ENCODE measurements around the gene CDKL1. TPM values are rescaled to one million over a fixed set of nuclear protein-coding genes. Genes with fewer than 3 reads are reported as not detected.

Gene CDKL1
- polyA plus RNA-seq, 2 of the 4 experiments (the other 2 are of a cell fraction), result 10.2 to 11.0 TPM

DNA sequence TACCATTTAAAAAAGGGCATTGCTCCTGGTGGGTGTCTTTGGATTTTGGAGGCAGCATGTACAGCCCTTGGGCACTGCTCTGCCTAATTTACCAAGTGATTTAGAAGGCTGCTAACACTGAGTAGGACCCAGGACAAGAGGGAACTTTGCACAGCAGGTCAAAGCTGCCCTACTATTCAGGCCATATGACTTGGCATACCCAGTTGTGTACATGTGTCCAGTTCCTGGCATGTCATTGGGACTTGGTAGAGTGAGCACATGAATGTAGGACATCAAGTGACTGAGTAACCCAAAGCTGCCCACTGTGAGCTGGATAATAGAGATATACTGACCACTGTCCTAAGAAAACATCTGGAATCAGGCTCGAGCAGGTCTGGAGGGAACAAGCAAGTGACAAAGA, 15.7 kb downstream of the CDKL1 start:
- Histone ChIP-seq H3K4me3 (no peak overlapping the region), H3K4me1 (peaks cover 6% of the 10 kb centered on the region; the same call in 2 of the 3 replicates), H3K27ac (no peak overlapping the region), H3K4me2 (no peak overlapping the region), H3K9me3 (no peaks in the 10 kb centered on the region)
- DNase-seq (ENCODE audit: low read depth in 1 of 2, low spot score in 1 of 2) (no peak), FAIRE-seq (no peak), ATAC-seq (no peak)
- ChIA-PET CTCF (interaction anchor here (1.3 kb wide), 1 partner anchor 12 kb away, joined by 3 read pairs; no protein-coding TSS in a partner anchor), POLR2A (no interaction called here)
- whole genome bisulfite sequencing (ENCODE audit: missing lambda C conversion rate), result 94% methylated on average over 1 of the region's 1 CpG
- no peak for TF ChIP-seq TP53 (CRISPR knock-in tag; IDR thresholded peaks at IDR 0.05)
- TF ChIP-seq POLR2A (IDR thresholded peaks at IDR 0.05; ENCODE audit: low read length), result no peak
- no peak for TF ChIP-seq CHD4 (IDR thresholded peaks at IDR 0.05; ENCODE audit: borderline replicate concordance)
- no peak for TF ChIP-seq HOXB5 (CRISPR knock-in tag; IDR thresholded peaks at IDR 0.05)
- TF ChIP-seq CBX2 (IDR thresholded peaks at IDR 0.05; ENCODE audit: borderline replicate concordance, low read depth), result no peak
- TF ChIP-seq SREBF2 (IDR thresholded peaks at IDR 0.05), result no peak
- no peak for TF ChIP-seq GATA3 (IDR thresholded peaks at IDR 0.05; ENCODE audit: borderline replicate concordance)
- TF ChIP-seq, protein P1, sequence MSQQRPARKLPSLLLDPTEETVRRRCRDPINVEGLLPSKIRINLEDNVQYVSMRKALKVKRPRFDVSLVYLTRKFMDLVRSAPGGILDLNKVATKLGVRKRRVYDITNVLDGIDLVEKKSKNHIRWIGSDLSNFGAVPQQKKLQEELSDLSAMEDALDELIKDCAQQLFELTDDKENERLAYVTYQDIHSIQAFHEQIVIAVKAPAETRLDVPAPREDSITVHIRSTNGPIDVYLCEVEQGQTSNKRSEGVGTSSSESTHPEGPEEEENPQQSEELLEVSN (IDR thresholded peaks at IDR 0.05; ENCODE audit: borderline replicate concordance, low read depth), result no peak
- TF ChIP-seq ZSCAN20 (CRISPR knock-in tag; IDR thresholded peaks at IDR 0.05), result no peak
- TF ChIP-seq RARB (CRISPR knock-in tag; IDR thresholded peaks at IDR 0.05), result no peak
- TF ChIP-seq KDM1A (IDR thresholded peaks at IDR 0.05; ENCODE audit: low read depth), result no peak
- TF ChIP-seq NR3C1 (IDR thresholded peaks at IDR 0.05), result no peak
- TF ChIP-seq RNF2 (IDR thresholded peaks at IDR 0.05; ENCODE audit: borderline replicate concordance, low read depth), result no peak

DNA sequence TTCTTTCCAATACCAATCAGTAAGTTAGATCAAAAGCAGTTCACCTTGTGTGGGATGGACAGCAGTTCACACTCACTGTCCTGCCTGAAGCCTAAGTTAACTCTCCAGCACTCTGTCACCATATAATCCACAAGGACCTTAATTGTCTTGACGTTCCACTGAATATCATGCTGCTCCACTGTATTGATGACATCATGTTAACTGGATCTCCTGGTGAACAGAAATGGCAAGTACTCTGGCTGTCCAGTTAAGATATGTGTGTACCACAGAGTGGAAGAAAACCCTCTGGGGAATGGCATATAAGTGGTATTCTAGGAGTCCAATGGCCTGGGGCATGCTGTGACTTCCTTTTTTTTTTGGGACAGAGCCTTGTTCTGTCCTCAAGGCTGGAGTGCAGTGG, 16.2 kb downstream of the CDKL1 start:
- TF ChIP-seq, protein P2, sequence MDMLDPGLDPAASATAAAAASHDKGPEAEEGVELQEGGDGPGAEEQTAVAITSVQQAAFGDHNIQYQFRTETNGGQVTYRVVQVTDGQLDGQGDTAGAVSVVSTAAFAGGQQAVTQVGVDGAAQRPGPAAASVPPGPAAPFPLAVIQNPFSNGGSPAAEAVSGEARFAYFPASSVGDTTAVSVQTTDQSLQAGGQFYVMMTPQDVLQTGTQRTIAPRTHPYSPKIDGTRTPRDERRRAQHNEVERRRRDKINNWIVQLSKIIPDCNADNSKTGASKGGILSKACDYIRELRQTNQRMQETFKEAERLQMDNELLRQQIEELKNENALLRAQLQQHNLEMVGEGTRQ (IDR thresholded peaks at IDR 0.05), result no peak
- TF ChIP-seq SMC3 (IDR thresholded peaks at IDR 0.05) (no peak), RFX5 (IDR thresholded peaks at IDR 0.05) (no peak), TP53 (CRISPR knock-in tag; IDR thresholded peaks at IDR 0.05) (no peak), HEYL (CRISPR knock-in tag; IDR thresholded peaks at IDR 0.05) (no peak), CBX2 (IDR thresholded peaks at IDR 0.05; ENCODE audit: borderline replicate concordance, low read depth) (no peak), ZNF302 (CRISPR knock-in tag; IDR thresholded peaks at IDR 0.05) (no peak)

DNA sequence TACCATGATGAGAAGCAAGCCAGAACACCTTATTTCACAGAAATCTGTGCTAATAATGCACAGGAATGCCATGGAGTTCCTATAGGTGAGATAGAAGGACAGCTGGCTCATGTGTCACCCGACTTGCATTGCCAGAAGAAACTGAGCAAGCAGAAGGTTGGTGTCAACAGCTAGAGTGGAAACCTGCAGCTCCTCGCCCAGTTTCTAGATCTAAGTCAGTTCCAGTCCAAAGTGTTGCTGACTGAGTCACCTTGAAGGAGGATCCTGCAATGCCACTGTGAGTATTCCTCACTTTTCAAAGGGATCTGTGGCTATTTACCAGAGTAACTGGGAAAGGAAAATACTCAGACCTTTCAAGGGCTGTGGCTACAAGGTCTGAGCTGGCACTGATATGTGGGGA, 17.1 kb downstream of the CDKL1 start:
- no peak for FAIRE-seq
- TF ChIP-seq RFX5 (IDR thresholded peaks at IDR 0.05), result no peak
- TF ChIP-seq GATA3 (IDR thresholded peaks at IDR 0.05; ENCODE audit: borderline replicate concordance), result no peak
- TF ChIP-seq, protein P3, sequence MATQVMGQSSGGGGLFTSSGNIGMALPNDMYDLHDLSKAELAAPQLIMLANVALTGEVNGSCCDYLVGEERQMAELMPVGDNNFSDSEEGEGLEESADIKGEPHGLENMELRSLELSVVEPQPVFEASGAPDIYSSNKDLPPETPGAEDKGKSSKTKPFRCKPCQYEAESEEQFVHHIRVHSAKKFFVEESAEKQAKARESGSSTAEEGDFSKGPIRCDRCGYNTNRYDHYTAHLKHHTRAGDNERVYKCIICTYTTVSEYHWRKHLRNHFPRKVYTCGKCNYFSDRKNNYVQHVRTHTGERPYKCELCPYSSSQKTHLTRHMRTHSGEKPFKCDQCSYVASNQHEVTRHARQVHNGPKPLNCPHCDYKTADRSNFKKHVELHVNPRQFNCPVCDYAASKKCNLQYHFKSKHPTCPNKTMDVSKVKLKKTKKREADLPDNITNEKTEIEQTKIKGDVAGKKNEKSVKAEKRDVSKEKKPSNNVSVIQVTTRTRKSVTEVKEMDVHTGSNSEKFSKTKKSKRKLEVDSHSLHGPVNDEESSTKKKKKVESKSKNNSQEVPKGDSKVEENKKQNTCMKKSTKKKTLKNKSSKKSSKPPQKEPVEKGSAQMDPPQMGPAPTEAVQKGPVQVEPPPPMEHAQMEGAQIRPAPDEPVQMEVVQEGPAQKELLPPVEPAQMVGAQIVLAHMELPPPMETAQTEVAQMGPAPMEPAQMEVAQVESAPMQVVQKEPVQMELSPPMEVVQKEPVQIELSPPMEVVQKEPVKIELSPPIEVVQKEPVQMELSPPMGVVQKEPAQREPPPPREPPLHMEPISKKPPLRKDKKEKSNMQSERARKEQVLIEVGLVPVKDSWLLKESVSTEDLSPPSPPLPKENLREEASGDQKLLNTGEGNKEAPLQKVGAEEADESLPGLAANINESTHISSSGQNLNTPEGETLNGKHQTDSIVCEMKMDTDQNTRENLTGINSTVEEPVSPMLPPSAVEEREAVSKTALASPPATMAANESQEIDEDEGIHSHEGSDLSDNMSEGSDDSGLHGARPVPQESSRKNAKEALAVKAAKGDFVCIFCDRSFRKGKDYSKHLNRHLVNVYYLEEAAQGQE (IDR thresholded peaks at IDR 0.05), result no peak
- TF ChIP-seq CHD4 (IDR thresholded peaks at IDR 0.05; ENCODE audit: borderline replicate concordance), result no peak
- no peak for TF ChIP-seq CEBPB (IDR thresholded peaks at IDR 0.05)
- TF ChIP-seq CHD2 (IDR thresholded peaks at IDR 0.05; ENCODE audit: low read length, partially characterized antibody), result no peak
- no peak for TF ChIP-seq HOXB13 (CRISPR knock-in tag; IDR thresholded peaks at IDR 0.05; ENCODE audit: low read depth)
- no peak for TF ChIP-seq POLR2A (IDR thresholded peaks at IDR 0.05; ENCODE audit: low read length)

More for the DNA sequence above, 16.2 kb downstream of the CDKL1 start:
- Histone ChIP-seq H3K4me2 (no peak overlapping the region), H3K27ac (no peak overlapping the region), H3K9me3 (no peaks in the 10 kb centered on the region), H3K4me3 (no peak overlapping the region), H3K4me1 (peaks cover 6% of the 10 kb centered on the region; the same call in 2 of the 3 replicates)
- 100% methylated on average over 1 of the region's 1 CpG for WGBS (ENCODE audit: missing lambda C conversion rate)
- DNase-seq (ENCODE audit: low read depth in 1 of 2, low spot score in 1 of 2), result no peak
- ATAC-seq, result no peak
- CTCF ChIA-PET, result interaction anchor here (1.3 kb wide), 1 partner anchor 12 kb away, joined by 3 read pairs; no protein-coding TSS in a partner anchor
- POLR2A ChIA-PET, result no interaction called here
- FAIRE-seq, result no peak

More for the DNA sequence above, 17.1 kb downstream of the CDKL1 start:
- Histone ChIP-seq H3K4me1 (peaks cover 6% of the 10 kb centered on the region; the same call in 2 of the 3 replicates), H3K4me2 (no peak overlapping the region), H3K4me3 (no peak overlapping the region), H3K27ac (no peak overlapping the region), H3K9me3 (no peaks in the 10 kb centered on the region)
- WGBS (ENCODE audit: missing lambda C conversion rate), result 83% methylated on average over 2 of the region's 2 CpGs
- POLR2A ChIA-PET, result no interaction called here
- DNase-seq (ENCODE audit: low read depth in 1 of 2, low spot score in 1 of 2), result no peak
- CTCF ChIA-PET, result interaction anchor here (1.5 kb wide), 1 partner anchor 14 kb away, joined by 5 read pairs; no protein-coding TSS in a partner anchor
- no peak for ATAC-seq
